GM12875 (cell line): Measurements from ENCODE around the gene GNAO1.

Experiments
- H3K4me3 ChIP-seq: one replicate; pipeline ENCODE4 v1.5.1; 2011; ENCODE audit warnings: low read depth, low read length, control low read depth
- TF ChIP-seq, protein P1 (sequence below): IDR thresholded peaks from 2 replicates; pipeline ENCODE4 v1.5.1; 2011; ENCODE audit warnings: low read depth, mild to moderate bottlenecking, control low read depth, inconsistent platforms, low read length, moderate library complexity, borderline replicate concordance; ENCODE audit not compliant: insufficient read depth

The GNAO1 gene

DNA sequence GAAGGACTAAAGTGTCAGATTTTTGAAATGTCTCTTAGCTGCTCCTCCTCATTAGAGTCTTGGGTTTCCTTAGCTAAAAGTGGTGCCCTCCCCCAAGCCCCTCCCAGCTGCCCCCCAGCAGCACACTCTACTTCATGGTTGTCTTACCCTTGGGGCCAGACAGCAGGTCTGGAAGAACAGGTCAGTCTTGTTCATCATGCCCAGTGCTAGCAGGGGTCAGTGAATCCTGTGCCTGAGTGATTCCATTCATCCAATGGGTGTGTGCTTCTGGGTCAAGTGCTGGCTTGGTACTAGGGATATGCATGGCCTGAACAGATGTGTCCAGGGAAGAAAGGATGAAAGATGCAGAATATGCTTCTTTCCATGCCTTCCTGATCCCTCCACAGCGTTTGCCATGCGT lies 93.2 kb downstream of the GNAO1 start:
- no peak overlapping the region for H3K4me3 ChIP-seq
- TF ChIP-seq, protein P1, sequence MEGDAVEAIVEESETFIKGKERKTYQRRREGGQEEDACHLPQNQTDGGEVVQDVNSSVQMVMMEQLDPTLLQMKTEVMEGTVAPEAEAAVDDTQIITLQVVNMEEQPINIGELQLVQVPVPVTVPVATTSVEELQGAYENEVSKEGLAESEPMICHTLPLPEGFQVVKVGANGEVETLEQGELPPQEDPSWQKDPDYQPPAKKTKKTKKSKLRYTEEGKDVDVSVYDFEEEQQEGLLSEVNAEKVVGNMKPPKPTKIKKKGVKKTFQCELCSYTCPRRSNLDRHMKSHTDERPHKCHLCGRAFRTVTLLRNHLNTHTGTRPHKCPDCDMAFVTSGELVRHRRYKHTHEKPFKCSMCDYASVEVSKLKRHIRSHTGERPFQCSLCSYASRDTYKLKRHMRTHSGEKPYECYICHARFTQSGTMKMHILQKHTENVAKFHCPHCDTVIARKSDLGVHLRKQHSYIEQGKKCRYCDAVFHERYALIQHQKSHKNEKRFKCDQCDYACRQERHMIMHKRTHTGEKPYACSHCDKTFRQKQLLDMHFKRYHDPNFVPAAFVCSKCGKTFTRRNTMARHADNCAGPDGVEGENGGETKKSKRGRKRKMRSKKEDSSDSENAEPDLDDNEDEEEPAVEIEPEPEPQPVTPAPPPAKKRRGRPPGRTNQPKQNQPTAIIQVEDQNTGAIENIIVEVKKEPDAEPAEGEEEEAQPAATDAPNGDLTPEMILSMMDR, result no peak

GRCh38 chr16:56286809-56287208 lies 95.5 kb downstream of the GNAO1 start:
- H3K4me3 ChIP-seq, result no peak overlapping the region
- TF ChIP-seq, protein P1, result no peak

GRCh38 chr16:56288019-56288418 lies 96.7 kb downstream of the GNAO1 start:
- H3K4me3 ChIP-seq, result no peak overlapping the region
- TF ChIP-seq, protein P1, result no peak

GRCh38 chr16:56289416-56289815 lies 98.1 kb downstream of the GNAO1 start:
- no peak overlapping the region for H3K4me3 ChIP-seq
- TF ChIP-seq, protein P1, result no peak

- TF ChIP-seq, protein P1, result no peak
- H3K4me3 ChIP-seq, result no peak overlapping the region
Measured at GRCh38 chr16:56289862-56290261, 98.6 kb downstream of the GNAO1 start.

DNA sequence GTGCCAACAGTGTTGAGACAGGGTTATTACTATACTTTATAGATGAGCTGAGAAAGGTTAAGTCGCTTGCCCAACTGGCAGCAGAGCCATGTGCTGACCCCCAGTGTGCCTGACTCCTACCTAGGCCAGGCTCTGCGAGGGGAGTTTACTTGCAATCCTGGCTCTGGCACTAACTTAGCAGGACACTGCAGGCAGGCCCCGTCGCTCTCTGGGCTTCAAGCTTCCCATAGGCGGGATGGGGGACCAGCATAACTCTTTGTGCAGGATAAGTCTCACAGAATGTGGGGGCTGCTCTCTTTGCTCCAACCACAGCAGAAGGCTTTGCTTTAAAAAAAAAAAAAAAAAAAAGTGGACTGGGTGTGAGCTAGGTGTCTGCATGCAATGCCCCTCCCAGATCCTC lies 102.7 kb downstream of the GNAO1 start:
- TF ChIP-seq, protein P1, result no peak
- H3K4me3 ChIP-seq, result no peak overlapping the region

GRCh38 chr16:56294579-56294978 lies 103.3 kb downstream of the GNAO1 start:
- H3K4me3 ChIP-seq, result no peak overlapping the region
- TF ChIP-seq, protein P1, result no peak
